K562 (cell line): ENCODE results near the gene ADGRA1. TPM values are rescaled to one million over a fixed set of nuclear protein-coding genes. Genes with fewer than 3 reads are reported as not detected.

Experiments used
- ATAC-seq: fragments of 200-7000 bp; cut with Tn5 transposase; 3 replicates; pipeline ENCODE4 v1.9.1; 2020; ENCODE audit warnings: moderate library complexity
- BruUV-seq: library from RNA; stranded (reverse); fragments of 400-500 nt; replicated peaks from 2 replicates; lab custom pipeline; 2021; lab: Mats Ljungman, UMichigan
- CTCF ChIA-PET: fragments of 300-600 bp; formaldehyde crosslinking; extraction: SDS; loops from one replicate; lab custom pipeline; 2021; ENCODE audit warnings: low intra/inter-chr PET ratio; lab: Yijun Ruan, JAX
- POLR2A ChIA-PET: fragments of 300-600, 350-650 bp; sonication (Branson Sonifier 250); formaldehyde crosslinking; extraction: SDS; loops from one replicate; lab custom pipeline; 2021; ENCODE audit warnings: antibody characterized with exemption, inconsistent platforms; lab: Yijun Ruan, JAX
- DNase-seq, 4 experiments: peaks; one replicate each; pipeline versions ENCODE4 v3.0.0 to v3.0.0-alpha.2; 2011 to 2018; ENCODE audit warnings: low spot score in 3 of 4, mixed read lengths in 3 of 4; ENCODE audit errors: extremely low read depth in 1 of 4
- FAIRE-seq: peaks from 2 replicates; lab custom pipeline; 2011; peaks lifted over from hg19 to GRCh38; lab: Jason Lieb, UNC
- H2AFZ ChIP-seq: 2 replicates; pipeline ENCODE4 v1.6.0; 2011; ENCODE audit warnings: low read depth, low read length, control low read depth, inconsistent platforms
- H3K27ac ChIP-seq: fragments of 200-600 bp; 3 replicates; pipeline ENCODE4 v1.8.0; 2011; ENCODE audit warnings: low read depth, mild to moderate bottlenecking, control low read depth, inconsistent platforms, low read length, moderate library complexity, mixed read lengths; ENCODE audit errors: extremely low read depth
- H3K27me3 ChIP-seq, 2 experiments: fragments of 300-600 bp in 1 of 2; 2 replicates in 1 of 2; 3 replicates in 1 of 2; pipeline versions ENCODE4 v1.6.0 to v1.8.0; 2011; ENCODE audit warnings: inconsistent platforms in 2 of 2, low read length in 2 of 2, mild to moderate bottlenecking in 1 of 2, mixed read lengths in 1 of 2, moderate library complexity in 1 of 2; ENCODE audit not compliant: control insufficient read depth in 2 of 2, insufficient read depth in 2 of 2
- H3K36me3 ChIP-seq: fragments of 300-600 bp; 3 replicates; pipeline ENCODE4 v1.8.0; 2011; ENCODE audit warnings: mild to moderate bottlenecking, low read length, inconsistent platforms; ENCODE audit not compliant: control insufficient read depth, insufficient read depth
- H3K4me1 ChIP-seq, 2 experiments: fragments of 200-600 bp in 1 of 2; replicated peaks in 1 of 2; 2 replicates in 1 of 2; 3 replicates in 1 of 2; pipeline versions ENCODE4 v1.5.1 to v1.8.0; 2011; ENCODE audit warnings: inconsistent platforms in 2 of 2, low read length in 2 of 2, mild to moderate bottlenecking in 1 of 2, mixed read lengths in 1 of 2, moderate library complexity in 1 of 2; ENCODE audit not compliant: control insufficient read depth in 2 of 2, insufficient read depth in 2 of 2
- H3K4me2 ChIP-seq: 2 replicates; pipeline ENCODE4 v1.6.1; 2011; ENCODE audit warnings: low read length, control low read depth, inconsistent platforms, mixed read lengths; ENCODE audit not compliant: insufficient read depth
- H3K4me3 ChIP-seq: fragments of 200-600 bp; sonication (generic), shearing (Covaris generic); 2 replicates; pipeline ENCODE4 v1.5.1; 2016; ENCODE audit warnings: control low read depth, inconsistent platforms
- H3K79me2 ChIP-seq: fragments of 200-600 bp; 3 replicates; pipeline ENCODE4 v1.8.0; 2011; ENCODE audit warnings: low read length, inconsistent platforms; ENCODE audit not compliant: control insufficient read depth, insufficient read depth
- H3K9ac ChIP-seq, 2 experiments: 2 replicates each; pipeline versions ENCODE4 v1.6.0 to v1.6.1; 2011; ENCODE audit warnings: low read depth in 2 of 2, low read length in 2 of 2, control low read depth in 1 of 2, inconsistent platforms in 1 of 2, mild to moderate bottlenecking in 1 of 2, mixed read lengths in 1 of 2; ENCODE audit not compliant: insufficient read depth in 1 of 2
- H3K9me1 ChIP-seq: one replicate; pipeline ENCODE4 v1.6.0; 2011; ENCODE audit warnings: inconsistent platforms, mild to moderate bottlenecking, low read length, moderate library complexity; ENCODE audit not compliant: control insufficient read depth, insufficient read depth
- H3K9me3 ChIP-seq: replicated peaks from 2 replicates; pipeline ENCODE4 v1.5.1; 2011; ENCODE audit warnings: low read depth, low read length, inconsistent platforms; ENCODE audit not compliant: control insufficient read depth, insufficient read depth
- H4K20me1 ChIP-seq: replicated peaks from 2 replicates; pipeline ENCODE4 v1.6.1; 2011; ENCODE audit warnings: low read length, inconsistent platforms, mixed read lengths; ENCODE audit not compliant: control insufficient read depth, insufficient read depth
- MXI1 ChIP-seq: IDR thresholded peaks from 2 replicates; pipeline ENCODE4 v1.6.1; 2011; ENCODE audit warnings: low read depth, mild to moderate bottlenecking, improper control_type of control experiment, low read length
- TCF7 ChIP-seq: sonication (generic); IDR thresholded peaks from 2 replicates; pipeline ENCODE4 v1.6.1; 2016; ENCODE audit warnings: antibody characterized with exemption, borderline replicate concordance
- TOE1 ChIP-seq, 2 experiments: fragments of 450-650 bp in 1 of 2; sonication (generic) in 1 of 2; formaldehyde crosslinking in 1 of 2; IDR thresholded peaks; 2 replicates each; pipeline versions ENCODE4 v1.7.1 to v1.8.0; 2016 to 2022; ENCODE audit warnings: borderline replicate concordance in 2 of 2, mild to moderate bottlenecking in 2 of 2, antibody characterized with exemption in 1 of 2, inconsistent platforms in 1 of 2, low read depth in 1 of 2, missing genetic modification reagents in 1 of 2, moderate library complexity in 1 of 2
- TRIM24 ChIP-seq, 2 experiments: fragments of 450-650 bp; IDR thresholded peaks; 2 replicates each; pipeline ENCODE4 v1.6.1; 2016
- ZNF780A ChIP-seq: fragments of 250-450 bp; sonication (Bioruptor Pico); IDR thresholded peaks from 2 replicates; pipeline ENCODE4 v1.5.0; 2021; ENCODE audit warnings: mild to moderate bottlenecking
- ZNF785 ChIP-seq: fragments of 250-450 bp; sonication (Bioruptor Pico); IDR thresholded peaks from 2 replicates; pipeline ENCODE4 v1.4.0; 2020; ENCODE audit warnings: mild to moderate bottlenecking
- WGBS: fragments of 100-300 bp; shearing (Covaris generic); methylation state at CpG from one replicate; pipeline ENCODE4 v1.1.6; 2016; ENCODE audit warnings: low coverage, mixed read lengths; ENCODE audit not compliant: insufficient coverage; ENCODE audit errors: missing lambda C conversion rate; 5-methylcytosine and 5-hydroxymethylcytosine counted together
- in situ Hi-C: fragments of 300-500 bp; cut with MboI; formaldehyde crosslinking; loops from 4 replicates; pipeline ENCODE4 v1.15.0; 2018; ENCODE audit warnings: inconsistent platforms, mixed read lengths
- intact Hi-C: fragments of 100-400 bp; cut with micrococcal nuclease; formaldehyde crosslinking; loops from 2 replicates; pipeline ENCODE4 v1.14.2; 2022
- polyA plus RNA-seq, 8 experiments: library from polyadenylated mRNA; depleted of rRNA in 4 of 8; stranded (reverse) in 5 of 8; unstranded in 3 of 8; fragments of >200 nt; fragmentation: Nextera tagmentation in 2 of 8; fragmentation: Illumina TruSeq in 1 of 8; extraction: Ambion mirVana in 2 of 8; extraction: Trizol in 1 of 8; gene quantifications; 2 replicates each; pipeline versions ENCODE4 v1.2.1 to v1.2.3, GENCODE V29; 2011 to 2014; ENCODE audit warnings: inconsistent platforms in 1 of 8, missing spikeins in 1 of 8
- total RNA-seq, 7 experiments: library from RNA; depleted of rRNA in 6 of 7; stranded (reverse); fragments of >200 nt in 6 of 7; fragmentation: Illumina TruSeq in 2 of 7; extraction: Trizol in 2 of 7; gene quantifications; 2 replicates each; pipeline versions ENCODE4 v1.2.1 to v1.2.3, GENCODE V29; 2011 to 2021; ENCODE audit warnings: low replicate concordance in 1 of 7
- TF ChIP-seq, protein P1 (sequence below): fragments of 450-650 bp; IDR thresholded peaks from 2 replicates; pipeline ENCODE4 v1.6.1; 2017; ENCODE audit warnings: antibody characterized with exemption, mild to moderate bottlenecking
- TF ChIP-seq, protein P2 (sequence below): sonication (generic); formaldehyde crosslinking; IDR thresholded peaks from 2 replicates; pipeline ENCODE4 v1.8.1; 2023; ENCODE audit warnings: mild to moderate bottlenecking, missing genetic modification reagents, moderate library complexity

Gene ADGRA1
- total and polyA plus RNA-seq, 9 of the 15 experiments (the other 6 are each of a cell fraction or from before 2014, with no cell fraction given): not detected

DNA sequence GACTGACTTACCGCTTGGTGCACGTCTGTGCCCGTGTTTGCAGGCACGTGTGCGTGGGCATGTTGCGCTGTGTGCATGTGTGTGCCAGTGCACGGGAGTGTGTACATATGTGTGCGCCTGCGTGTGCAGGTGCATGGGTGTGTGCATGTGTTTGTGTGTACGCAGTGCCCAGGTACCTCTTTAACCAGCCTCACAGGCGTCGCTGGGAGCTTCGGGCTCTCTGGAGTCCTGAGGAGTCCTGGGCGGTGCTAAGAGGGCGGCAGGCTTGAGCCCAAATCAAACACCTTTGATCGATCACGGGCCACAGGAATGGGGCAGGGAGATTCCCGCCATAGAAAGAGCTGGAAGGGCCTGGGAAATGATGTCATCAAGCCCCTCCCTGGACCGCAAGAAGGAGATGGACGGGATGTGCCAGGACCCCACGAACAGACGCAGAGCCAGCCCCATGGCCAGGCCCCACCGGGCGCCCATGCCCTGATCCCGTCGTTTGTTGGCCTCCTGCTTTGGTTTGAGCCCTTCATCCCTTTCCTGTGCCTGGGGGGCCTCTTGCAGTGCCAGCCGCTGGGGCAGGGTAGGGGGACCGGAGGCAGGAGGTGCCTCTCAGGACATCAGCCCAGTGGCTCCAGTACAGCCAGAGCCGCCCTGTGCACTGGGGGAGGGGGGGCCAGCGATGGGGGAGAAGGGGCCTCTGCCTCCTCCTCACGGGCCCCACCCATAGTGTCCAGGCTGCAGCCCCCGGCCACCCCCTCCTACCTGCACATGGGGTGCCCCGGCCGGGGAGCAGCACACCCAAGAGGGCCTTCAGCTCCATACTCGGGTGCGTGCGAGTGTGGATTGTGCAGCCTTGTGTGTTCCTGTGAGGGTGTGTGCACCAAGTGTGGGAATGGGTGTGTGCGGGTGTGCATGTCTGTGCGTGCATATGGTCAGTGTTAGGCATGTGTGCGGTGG, 78.1 kb downstream of the ADGRA1 start (continued):
- TF ChIP-seq, protein P1, sequence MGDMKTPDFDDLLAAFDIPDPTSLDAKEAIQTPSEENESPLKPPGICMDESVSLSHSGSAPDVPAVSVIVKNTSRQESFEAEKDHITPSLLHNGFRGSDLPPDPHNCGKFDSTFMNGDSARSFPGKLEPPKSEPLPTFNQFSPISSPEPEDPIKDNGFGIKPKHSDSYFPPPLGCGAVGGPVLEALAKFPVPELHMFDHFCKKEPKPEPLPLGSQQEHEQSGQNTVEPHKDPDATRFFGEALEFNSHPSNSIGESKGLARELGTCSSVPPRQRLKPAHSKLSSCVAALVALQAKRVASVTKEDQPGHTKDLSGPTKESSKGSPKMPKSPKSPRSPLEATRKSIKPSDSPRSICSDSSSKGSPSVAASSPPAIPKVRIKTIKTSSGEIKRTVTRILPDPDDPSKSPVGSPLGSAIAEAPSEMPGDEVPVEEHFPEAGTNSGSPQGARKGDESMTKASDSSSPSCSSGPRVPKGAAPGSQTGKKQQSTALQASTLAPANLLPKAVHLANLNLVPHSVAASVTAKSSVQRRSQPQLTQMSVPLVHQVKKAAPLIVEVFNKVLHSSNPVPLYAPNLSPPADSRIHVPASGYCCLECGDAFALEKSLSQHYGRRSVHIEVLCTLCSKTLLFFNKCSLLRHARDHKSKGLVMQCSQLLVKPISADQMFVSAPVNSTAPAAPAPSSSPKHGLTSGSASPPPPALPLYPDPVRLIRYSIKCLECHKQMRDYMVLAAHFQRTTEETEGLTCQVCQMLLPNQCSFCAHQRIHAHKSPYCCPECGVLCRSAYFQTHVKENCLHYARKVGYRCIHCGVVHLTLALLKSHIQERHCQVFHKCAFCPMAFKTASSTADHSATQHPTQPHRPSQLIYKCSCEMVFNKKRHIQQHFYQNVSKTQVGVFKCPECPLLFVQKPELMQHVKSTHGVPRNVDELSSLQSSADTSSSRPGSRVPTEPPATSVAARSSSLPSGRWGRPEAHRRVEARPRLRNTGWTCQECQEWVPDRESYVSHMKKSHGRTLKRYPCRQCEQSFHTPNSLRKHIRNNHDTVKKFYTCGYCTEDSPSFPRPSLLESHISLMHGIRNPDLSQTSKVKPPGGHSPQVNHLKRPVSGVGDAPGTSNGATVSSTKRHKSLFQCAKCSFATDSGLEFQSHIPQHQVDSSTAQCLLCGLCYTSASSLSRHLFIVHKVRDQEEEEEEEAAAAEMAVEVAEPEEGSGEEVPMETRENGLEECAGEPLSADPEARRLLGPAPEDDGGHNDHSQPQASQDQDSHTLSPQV: no peak
- TF ChIP-seq ZNF780A: no peak
- TF ChIP-seq, protein P2, sequence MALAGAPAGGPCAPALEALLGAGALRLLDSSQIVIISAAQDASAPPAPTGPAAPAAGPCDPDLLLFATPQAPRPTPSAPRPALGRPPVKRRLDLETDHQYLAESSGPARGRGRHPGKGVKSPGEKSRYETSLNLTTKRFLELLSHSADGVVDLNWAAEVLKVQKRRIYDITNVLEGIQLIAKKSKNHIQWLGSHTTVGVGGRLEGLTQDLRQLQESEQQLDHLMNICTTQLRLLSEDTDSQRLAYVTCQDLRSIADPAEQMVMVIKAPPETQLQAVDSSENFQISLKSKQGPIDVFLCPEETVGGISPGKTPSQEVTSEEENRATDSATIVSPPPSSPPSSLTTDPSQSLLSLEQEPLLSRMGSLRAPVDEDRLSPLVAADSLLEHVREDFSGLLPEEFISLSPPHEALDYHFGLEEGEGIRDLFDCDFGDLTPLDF (CRISPR knock-in tag): no peak

GRCh38 chr10:133166504-133166827, 78.7 kb downstream of the ADGRA1 start:
- H3K27me3 ChIP-seq: peaks cover 3 to 70% of the 10 kb centered on the region in 2 experiments; a peak in 2 of 5 replicates

More at GRCh38 chr10:133166504-133166827, 78.7 kb downstream of the ADGRA1 start:
- Histone ChIP-seq H3K36me3 (no peaks in the 10 kb centered on the region), H3K9me1 (no peaks in the 10 kb centered on the region), H3K4me2 (no peak overlapping the region), H3K9me3 (no peaks in the 10 kb centered on the region), H3K4me1 (peaks cover 0 to 30% of the 10 kb centered on the region in 2 experiments; a peak in 2 of 5 replicates), H3K9ac (no peak overlapping the region), H3K27ac (no peak overlapping the region), H3K4me3 (no peak overlapping the region), H4K20me1 (no peaks in the 10 kb centered on the region), H3K79me2 (no peaks in the 10 kb centered on the region), H2AFZ (no peak overlapping the region)
- DNase-seq (no peak), ATAC-seq (no peak), FAIRE-seq (no peak)
- ChIA-PET CTCF (no interaction called here), POLR2A (no interaction called here)
- intact Hi-C loops: no loop called here
- TF ChIP-seq TOE1 (IDR thresholded peaks at IDR 0.05; ENCODE audit: borderline replicate concordance): no peak
- TF ChIP-seq TOE1 (CRISPR knock-in tag; IDR thresholded peaks at IDR 0.05; ENCODE audit: borderline replicate concordance, low read depth): no peak
- no peak for TF ChIP-seq ZNF785 (CRISPR knock-in tag)
- TF ChIP-seq MXI1: no peak
- no peak for TF ChIP-seq TRIM24 (IDR thresholded peaks at IDR 0.05)
- no peak for TF ChIP-seq TCF7
- no TSS peak for BruUV-seq
- 37% methylated on average over 11 of the region's 11 CpGs for WGBS
- in situ Hi-C loops: no loop called here
